ENCODE measurements around the gene LBR.

DNA sequence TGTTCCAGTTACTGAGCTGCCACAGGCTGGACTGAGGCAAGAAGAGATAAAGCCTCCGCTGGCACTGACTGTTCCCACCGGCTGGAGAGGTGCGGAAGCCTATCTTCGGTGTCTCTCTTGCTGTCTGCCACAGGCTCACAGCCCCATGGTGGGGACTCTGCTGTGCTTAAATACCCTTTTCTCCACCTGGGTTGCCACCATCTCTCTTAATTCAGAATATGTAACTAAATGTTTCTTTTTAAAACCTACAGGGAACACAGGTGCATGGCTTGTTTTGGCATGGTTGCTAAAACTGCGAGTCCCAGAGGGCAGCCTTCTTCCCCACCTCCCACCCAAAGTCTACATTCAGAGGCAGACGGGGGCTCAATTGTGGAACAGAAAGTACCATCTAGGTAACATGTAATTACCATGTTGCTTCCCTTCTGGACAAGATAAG lies 8.1 kb upstream of the LBR start:
- TF ChIP-seq POLR2AphosphoS5 (IDR thresholded peaks at IDR 0.05) = no peak
- TF ChIP-seq, protein P1, sequence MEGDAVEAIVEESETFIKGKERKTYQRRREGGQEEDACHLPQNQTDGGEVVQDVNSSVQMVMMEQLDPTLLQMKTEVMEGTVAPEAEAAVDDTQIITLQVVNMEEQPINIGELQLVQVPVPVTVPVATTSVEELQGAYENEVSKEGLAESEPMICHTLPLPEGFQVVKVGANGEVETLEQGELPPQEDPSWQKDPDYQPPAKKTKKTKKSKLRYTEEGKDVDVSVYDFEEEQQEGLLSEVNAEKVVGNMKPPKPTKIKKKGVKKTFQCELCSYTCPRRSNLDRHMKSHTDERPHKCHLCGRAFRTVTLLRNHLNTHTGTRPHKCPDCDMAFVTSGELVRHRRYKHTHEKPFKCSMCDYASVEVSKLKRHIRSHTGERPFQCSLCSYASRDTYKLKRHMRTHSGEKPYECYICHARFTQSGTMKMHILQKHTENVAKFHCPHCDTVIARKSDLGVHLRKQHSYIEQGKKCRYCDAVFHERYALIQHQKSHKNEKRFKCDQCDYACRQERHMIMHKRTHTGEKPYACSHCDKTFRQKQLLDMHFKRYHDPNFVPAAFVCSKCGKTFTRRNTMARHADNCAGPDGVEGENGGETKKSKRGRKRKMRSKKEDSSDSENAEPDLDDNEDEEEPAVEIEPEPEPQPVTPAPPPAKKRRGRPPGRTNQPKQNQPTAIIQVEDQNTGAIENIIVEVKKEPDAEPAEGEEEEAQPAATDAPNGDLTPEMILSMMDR (IDR thresholded peaks at IDR 0.05) = no peak
- TF ChIP-seq EP300 (IDR thresholded peaks at IDR 0.05) = no peak

All from esophagus muscularis mucosa (tissue), 4 donors.